Right cardiac atrium (tissue), 5 donors: Measurements from ENCODE around the gene SEC14L6. TPM values are rescaled to one million over a fixed set of nuclear protein-coding genes. Genes with fewer than 3 reads are reported as not detected.

Experiments
- ATAC-seq, 2 donors: fragments of 200-7000 bp; cut with Tn5 transposase; one replicate each; pipeline versions ENCODE4 v1.8.0 to v1.9.1; 2020; ENCODE audit warnings: moderate library complexity in 2 of 2, mild to moderate bottlenecking in 1 of 2
- DNase-seq, 3 donors: peaks; one replicate each; pipeline ENCODE4 v3.0.0-alpha.2; 2020
- H3K27ac ChIP-seq: one replicate; pipeline ENCODE4 v1.5.1; 2013; ENCODE audit warnings: mild to moderate bottlenecking, low read length, control low read depth, moderate library complexity
- H3K27me3 ChIP-seq: one replicate; pipeline ENCODE4 v1.6.1; 2013; ENCODE audit not compliant: control insufficient read depth, insufficient read depth
- H3K4me1 ChIP-seq: one replicate; pipeline ENCODE4 v1.6.1; 2013; ENCODE audit warnings: low read length; ENCODE audit not compliant: control insufficient read depth, insufficient read depth
- H3K4me3 ChIP-seq: one replicate; pipeline ENCODE4 v1.5.1; 2013; ENCODE audit warnings: low read length, control low read depth
- H3K9me3 ChIP-seq: one replicate; pipeline ENCODE4 v1.6.1; 2013; ENCODE audit warnings: low read length; ENCODE audit not compliant: control insufficient read depth
- WGBS: extraction: QIAGEN DNeasy Blood & Tissue Kit; methylation state at CpG from one replicate; pipeline ENCODE4 v1.1.7; 2013; 5-methylcytosine and 5-hydroxymethylcytosine counted together
- intact Hi-C, 4 donors: fragments of 100-400 bp; cut with DNase I; formaldehyde crosslinking; loops; one replicate each; pipeline versions ENCODE4 v1.11.0 to v1.14.0; 2022 to 2023
- polyA plus RNA-seq: library from polyadenylated mRNA; stranded (reverse); fragments of 200-250 nt; gene quantifications from one replicate; pipeline ENCODE4 v1.2.3, GENCODE V29; 2013
- total RNA-seq, 4 donors: library from RNA; stranded (reverse); fragmentation: NEBNext Ultra II Directional; extraction: Animal tissue kit (Norgen Biotek cat#: 25700); gene quantifications; one replicate each; pipeline ENCODE4 v1.2.1, GENCODE V29; 2021
- donor health status: healthy with polysubstance abuse.
- donor health status: DM: no; HTN: yes; CAD: no.
- donor health status: DM: no; HTN: no; CAD: no.
- donor health status: DM: no; HTN: yes; CAD: no; lungs with severe emphysema.
- donor health status: DM: yes; HTN: yes; CAD: no.

Gene SEC14L6
- total and polyA plus RNA-seq, 5 donors, result 0.17 to 0.40 (median 0.21) TPM

DNA sequence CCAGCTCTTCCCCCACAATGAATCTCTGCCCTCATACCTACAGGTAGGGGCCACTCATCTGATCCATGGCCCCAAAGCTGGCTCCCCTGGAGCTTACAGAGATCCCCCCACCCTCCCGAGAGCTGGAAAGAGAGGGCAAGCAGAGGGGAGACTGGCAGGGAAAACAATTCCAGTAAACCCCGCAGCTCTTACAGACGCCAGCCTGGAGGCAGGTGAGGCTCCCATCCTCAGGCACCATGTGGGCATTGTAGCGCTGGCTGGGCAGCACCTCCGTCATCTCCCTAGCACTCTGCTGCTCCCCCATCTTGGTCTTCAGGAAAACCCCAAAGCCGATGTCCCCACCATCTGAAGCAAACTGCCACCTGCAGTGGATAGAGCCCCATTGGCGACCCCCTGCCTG, 55.2 kb downstream of the SEC14L6 start:
- ATAC-seq, result no peak
- no peak for DNase-seq
- intact Hi-C loops, result no loop called here
- 83% methylated on average over 7 of the region's 7 CpGs for WGBS
- no peaks in the 10 kb centered on the region for H3K4me1 ChIP-seq
- H3K27me3 ChIP-seq, result no peaks in the 10 kb centered on the region
- H3K27ac ChIP-seq, result no peak overlapping the region
- H3K4me3 ChIP-seq, result no peak overlapping the region
- no peaks in the 10 kb centered on the region for H3K9me3 ChIP-seq

DNA sequence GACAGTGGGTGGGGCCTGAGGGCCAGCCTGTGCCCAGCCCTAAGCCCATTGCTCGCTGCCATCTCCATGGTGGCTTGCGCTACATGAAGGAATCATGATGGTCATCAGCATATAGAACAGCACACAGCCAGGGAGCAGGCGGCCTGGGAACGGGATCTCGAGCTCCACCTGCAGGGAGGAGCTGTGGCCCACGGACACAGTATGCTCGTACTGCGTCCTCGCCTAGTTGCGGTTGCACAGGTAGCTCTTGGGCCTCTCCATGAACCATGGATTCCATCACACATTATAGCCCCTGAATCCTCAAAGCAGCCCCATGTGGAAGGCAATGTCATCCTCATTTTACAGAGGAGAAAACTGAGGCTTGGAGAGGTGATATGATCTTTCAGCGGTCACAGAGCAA, 56.1 kb downstream of the SEC14L6 start:
- H3K4me3 ChIP-seq, result no peak overlapping the region
- no peaks in the 10 kb centered on the region for H3K9me3 ChIP-seq
- ATAC-seq (no peak), DNase-seq (no peak)
- no peak overlapping the region for H3K27ac ChIP-seq
- H3K4me1 ChIP-seq, result no peaks in the 10 kb centered on the region
- H3K27me3 ChIP-seq, result no peaks in the 10 kb centered on the region
- WGBS, result 59% methylated on average over 11 of the region's 11 CpGs
- intact Hi-C loops, result no loop called here

DNA sequence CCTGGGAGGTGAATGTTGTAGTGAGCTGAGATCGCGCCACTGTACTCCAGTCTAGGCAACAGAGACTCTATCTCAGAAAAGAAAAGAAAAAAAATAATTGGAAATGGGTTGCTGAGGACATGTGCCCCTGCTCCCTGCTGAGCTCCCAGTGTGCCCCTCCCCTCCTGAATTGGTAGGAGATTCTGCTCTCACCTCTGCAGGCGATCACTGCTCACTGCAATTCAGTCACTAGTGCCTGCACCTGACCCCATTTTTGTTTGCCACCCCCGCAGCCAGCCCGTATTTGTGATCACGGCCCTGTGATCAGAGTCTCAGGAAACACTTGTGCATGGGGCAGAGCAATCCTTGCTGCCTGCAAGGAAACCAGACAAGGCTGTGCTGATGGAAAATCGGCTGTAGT, 58.4 kb downstream of the SEC14L6 start:
- no peak for ATAC-seq
- DNase-seq, result no peak
- no peaks in the 10 kb centered on the region for H3K9me3 ChIP-seq
- H3K27me3 ChIP-seq, result no peaks in the 10 kb centered on the region
- 68% methylated on average over 7 of the region's 7 CpGs for WGBS
- no peak overlapping the region for H3K27ac ChIP-seq
- intact Hi-C loops, result loop anchor here in 3 of 4 donors (5.0 to 10.0 kb wide), 4 partner anchors 93 to 383 kb away; partner anchors contain the start of genes OSM (in 1 of the 3) and SEC14L2 (in 1 of the 3)
- H3K4me3 ChIP-seq, result no peak overlapping the region
- no peaks in the 10 kb centered on the region for H3K4me1 ChIP-seq

DNA sequence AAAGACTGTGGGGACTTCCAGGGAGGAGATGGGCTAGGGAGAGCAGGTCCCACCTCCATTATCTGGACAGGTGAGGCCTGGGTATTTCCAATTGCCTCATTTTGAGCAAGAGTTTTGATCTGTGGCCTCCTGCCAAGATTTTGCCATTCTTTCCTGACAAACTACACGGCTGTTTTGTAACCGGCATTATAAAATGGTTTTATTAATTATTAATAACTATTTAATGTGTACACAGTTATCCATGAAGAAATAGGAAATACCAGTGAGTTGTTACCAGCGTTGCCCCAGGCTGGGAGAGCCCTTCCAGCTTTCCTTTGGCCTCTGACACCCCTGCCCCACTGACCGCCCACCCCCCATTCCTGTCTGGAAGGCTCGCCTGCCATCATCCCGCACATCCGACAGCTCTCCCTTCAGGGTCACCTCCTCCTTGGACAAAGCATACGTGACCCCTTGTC, 59.9 kb downstream of the SEC14L6 start:
- Histone ChIP-seq H3K4me1 (no peaks in the 10 kb centered on the region), H3K4me3 (no peak overlapping the region), H3K27me3 (no peaks in the 10 kb centered on the region), H3K9me3 (no peaks in the 10 kb centered on the region), H3K27ac (no peak overlapping the region)
- DNase-seq, result no peak
- ATAC-seq, result no peak
- WGBS, result 68% methylated on average over 8 of the region's 8 CpGs
- intact Hi-C loops, result loop anchor here in 3 of 4 donors (5.0 to 10.0 kb wide), 4 partner anchors 92 to 382 kb away; partner anchors contain the start of genes OSM (in 1 of the 3) and SEC14L2 (in 1 of the 3)

DNA sequence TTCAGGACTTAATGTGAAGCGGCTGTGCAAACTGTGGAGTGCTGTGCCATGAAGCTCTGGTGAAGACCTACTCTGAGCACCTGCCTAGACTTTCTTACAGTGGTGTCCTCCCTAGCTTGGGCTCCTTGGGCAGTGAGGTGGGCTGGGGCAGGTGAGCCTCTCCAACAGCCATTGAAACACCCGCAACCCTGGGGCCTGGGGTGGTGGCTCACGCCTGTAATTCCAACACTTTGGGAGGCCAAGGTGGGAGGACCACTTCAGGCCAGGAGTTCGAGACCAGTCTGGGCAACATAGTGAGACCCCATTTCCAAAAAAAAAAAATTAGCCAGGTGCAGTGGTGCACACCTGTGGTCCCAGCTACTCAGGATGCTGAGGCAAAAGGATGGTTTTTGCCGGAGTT, 60.4 kb downstream of the SEC14L6 start:
- Histone ChIP-seq H3K27ac (no peak overlapping the region), H3K4me1 (no peaks in the 10 kb centered on the region), H3K9me3 (no peaks in the 10 kb centered on the region), H3K4me3 (no peak overlapping the region), H3K27me3 (no peaks in the 10 kb centered on the region)
- WGBS, result 91% methylated on average over 5 of the region's 5 CpGs
- DNase-seq, result no peak
- intact Hi-C loops, result loop anchor here in 3 of 4 donors (5.0 to 10.0 kb wide), 4 partner anchors 91 to 381 kb away; partner anchors contain the start of genes OSM (in 1 of the 3) and SEC14L2 (in 1 of the 3)
- no peak for ATAC-seq

DNA sequence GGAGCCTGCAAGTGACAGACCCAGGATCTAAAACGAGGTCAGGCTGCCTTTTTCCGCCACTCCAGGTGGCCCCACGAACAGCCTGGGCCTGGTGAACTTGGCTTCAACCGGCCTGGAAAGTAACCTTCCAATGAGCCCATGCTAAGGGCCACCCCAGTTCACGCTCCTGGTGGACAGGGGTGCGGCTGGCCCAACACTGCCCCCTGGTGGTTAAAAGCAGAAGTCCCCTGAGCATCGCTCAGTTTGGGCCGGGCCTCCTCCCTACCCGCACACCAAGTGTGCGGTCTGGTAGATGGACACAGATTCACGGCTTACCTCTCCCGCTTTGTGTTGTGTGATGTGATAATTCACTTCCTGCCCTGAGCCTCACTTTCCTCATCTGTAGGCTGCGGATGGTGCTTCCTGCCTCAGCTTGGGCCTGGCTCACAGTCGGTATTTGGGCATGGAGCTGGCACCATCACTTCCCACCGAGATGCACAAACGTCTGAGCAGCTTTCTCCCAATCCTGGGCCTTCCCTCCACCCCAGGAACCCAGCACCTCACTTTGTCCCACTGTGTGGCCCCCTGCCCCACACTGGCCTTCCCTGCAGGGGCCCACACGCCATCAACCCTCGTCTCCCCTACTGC, 61.1 kb downstream of the SEC14L6 start:
- WGBS, result 26% methylated on average over 18 of the region's 18 CpGs
- Histone ChIP-seq H3K9me3 (no peaks in the 10 kb centered on the region), H3K4me3 (no peak overlapping the region), H3K27me3 (no peaks in the 10 kb centered on the region), H3K27ac (no peak overlapping the region), H3K4me1 (no peaks in the 10 kb centered on the region)
- peak; percentile 56 to 81 (median 76) for DNase-seq
- peak; percentile 86 to 91 for ATAC-seq
- intact Hi-C loops, result loop anchor here in 3 of 4 donors (5.0 to 10.0 kb wide), 4 partner anchors 91 to 381 kb away; partner anchors contain the start of genes OSM (in 1 of the 3) and SEC14L2 (in 1 of the 3)

DNA sequence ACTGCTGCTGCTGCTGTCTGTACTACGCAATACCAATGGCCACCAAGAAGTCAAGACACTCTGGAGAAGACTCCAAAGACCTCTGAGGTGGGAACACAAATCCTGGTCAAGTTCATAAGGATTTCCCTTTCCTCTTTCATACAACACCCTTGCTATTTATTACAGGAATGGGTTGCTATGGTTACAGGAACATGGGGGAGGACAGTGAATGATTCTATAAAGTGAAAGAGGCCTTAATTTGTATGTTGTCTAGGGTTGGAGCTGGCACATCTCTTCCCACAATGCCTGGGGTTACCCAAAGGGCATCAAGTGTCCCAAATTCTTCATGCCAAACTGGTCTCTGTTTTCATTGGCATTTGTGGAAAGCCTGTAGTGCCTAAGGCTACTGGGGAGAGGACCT, 63.4 kb downstream of the SEC14L6 start:
- intact Hi-C loops, result loop anchor here in 3 of 4 donors (5.0 to 10.0 kb wide), 4 partner anchors 86 to 378 kb away; partner anchors contain the start of genes SEC14L2 (in 2 of the 3) and OSM (in 1 of the 3)
- Histone ChIP-seq H3K4me3 (no peak overlapping the region), H3K4me1 (no peaks in the 10 kb centered on the region), H3K27ac (no peak overlapping the region), H3K27me3 (no peaks in the 10 kb centered on the region), H3K9me3 (no peaks in the 10 kb centered on the region)
- WGBS, result 79% methylated on average over 1 of the region's 1 CpG
- DNase-seq (no peak), ATAC-seq (no peak)

DNA sequence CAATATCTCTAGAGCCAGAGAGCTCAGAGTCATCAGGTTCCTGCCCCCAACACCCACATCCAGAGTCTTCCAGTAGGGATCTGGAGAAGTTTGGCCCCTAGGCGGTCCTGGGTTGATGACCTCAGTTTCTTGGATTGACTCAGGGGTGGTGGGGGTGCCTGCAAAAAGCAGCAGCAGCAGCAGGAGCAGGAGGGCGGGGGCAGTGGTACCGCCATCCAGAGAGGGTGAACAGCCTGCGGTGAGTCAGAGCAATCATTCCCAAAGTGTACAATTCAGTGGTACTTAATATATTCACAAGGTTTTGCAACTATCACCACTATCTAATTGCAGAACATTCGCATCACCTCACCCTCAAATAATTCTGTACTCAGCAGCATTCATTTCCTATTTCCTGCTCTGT, 64.8 kb downstream of the SEC14L6 start:
- no peak for ATAC-seq
- 84% methylated on average over 5 of the region's 5 CpGs for WGBS
- H3K4me1 ChIP-seq, result no peaks in the 10 kb centered on the region
- H3K27ac ChIP-seq, result no peak overlapping the region
- no peak overlapping the region for H3K4me3 ChIP-seq
- no peaks in the 10 kb centered on the region for H3K9me3 ChIP-seq
- no peaks in the 10 kb centered on the region for H3K27me3 ChIP-seq
- intact Hi-C loops, result loop anchor here in 3 of 4 donors (5.0 to 10.0 kb wide), 4 partner anchors 84 to 377 kb away; partner anchors contain the start of genes SEC14L2 (in 2 of the 3) and OSM (in 1 of the 3)
- DNase-seq, result no peak

DNA sequence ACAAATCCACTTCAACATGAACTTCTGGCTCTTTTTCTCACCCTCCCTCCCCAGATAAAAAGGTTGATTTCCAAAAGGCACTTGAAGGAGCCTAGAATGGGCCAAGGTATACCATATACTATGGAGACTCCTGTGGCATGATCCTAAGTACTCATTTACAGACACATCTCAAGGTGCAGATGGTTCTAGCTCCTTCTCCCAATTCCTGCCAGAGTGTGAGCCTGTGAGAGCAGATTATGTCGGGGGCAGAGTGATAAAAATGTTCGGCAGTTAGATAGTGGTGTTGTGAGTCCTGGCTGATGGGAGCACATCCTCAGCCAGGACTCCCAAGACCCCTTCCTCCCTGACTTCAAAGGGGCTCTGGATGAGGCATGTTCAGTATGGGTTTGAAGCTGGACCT, 66.6 kb downstream of the SEC14L6 start:
- ATAC-seq (no peak), DNase-seq (no peak)
- H3K4me3 ChIP-seq, result no peak overlapping the region
- no peak overlapping the region for H3K27ac ChIP-seq
- no peaks in the 10 kb centered on the region for H3K9me3 ChIP-seq
- 28% methylated on average over 2 of the region's 2 CpGs for WGBS
- intact Hi-C loops, result loop anchor here in 3 of 4 donors (5.0 to 10.0 kb wide), 4 partner anchors 83 to 375 kb away; partner anchors contain the start of genes SEC14L2 (in 2 of the 3) and OSM (in 1 of the 3)
- H3K27me3 ChIP-seq, result no peaks in the 10 kb centered on the region
- no peaks in the 10 kb centered on the region for H3K4me1 ChIP-seq

DNA sequence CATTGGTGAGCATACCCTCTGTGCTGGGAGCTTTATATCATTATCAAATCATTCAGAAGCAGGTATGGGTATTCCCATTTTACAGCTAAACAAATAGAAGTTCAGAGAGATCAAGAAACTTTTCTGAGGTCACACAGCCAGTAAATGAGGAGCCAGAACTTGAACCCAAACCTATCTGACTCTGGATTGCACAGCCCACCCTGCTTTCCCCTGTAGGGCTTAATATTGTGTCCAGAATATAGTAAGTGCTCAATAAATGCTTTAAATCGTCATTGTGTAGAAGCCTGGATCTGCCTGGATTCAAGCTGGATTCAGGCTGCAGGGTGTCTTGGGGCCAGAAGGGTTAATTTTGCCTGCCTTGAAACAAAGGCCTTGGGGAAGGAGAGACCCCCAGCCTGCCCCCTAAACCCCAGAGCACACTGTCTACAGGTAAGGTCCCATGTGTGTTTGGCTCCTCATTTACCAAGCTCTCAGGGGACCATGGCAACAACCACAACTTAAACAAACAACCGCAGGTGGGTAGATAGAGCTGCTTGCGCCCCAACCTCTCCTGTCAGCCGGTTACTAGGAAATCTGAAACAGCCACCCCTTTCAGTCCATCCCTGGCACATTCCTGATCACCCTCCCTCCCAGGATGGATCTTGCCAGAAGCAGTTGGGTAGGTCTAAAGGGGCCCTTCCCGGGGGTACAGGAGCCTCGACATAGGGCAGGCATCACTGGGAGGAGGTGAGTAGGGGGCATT, 71.7 kb downstream of the SEC14L6 start:
- Histone ChIP-seq H3K9me3 (no peaks in the 10 kb centered on the region), H3K4me1 (no peaks in the 10 kb centered on the region), H3K27ac (no peak overlapping the region), H3K27me3 (no peaks in the 10 kb centered on the region), H3K4me3 (no peak overlapping the region)
- 50% methylated on average over 6 of the region's 6 CpGs for WGBS
- ATAC-seq (no peak), DNase-seq (no peak)
- intact Hi-C loops, result no loop called here

DNA sequence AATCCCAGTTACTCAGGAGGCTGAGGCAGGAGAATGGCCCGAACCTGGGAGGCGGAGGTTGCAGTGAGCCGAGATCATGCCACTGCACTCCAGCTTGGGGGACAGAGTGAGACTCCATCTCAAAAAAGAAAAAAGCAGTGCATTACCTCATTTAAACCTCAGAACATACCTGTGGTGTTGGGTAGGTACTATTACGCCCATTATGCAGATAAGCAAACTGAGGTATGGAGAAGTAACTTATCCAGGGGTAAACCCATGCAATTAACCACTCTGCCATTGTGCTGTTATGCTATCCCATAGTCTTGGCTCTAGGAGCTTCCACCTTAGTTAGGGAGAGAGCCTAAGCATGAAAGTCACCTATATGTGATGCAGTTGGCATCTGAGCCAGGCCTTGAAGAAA, 72.4 kb downstream of the SEC14L6 start:
- Histone ChIP-seq H3K27me3 (no peaks in the 10 kb centered on the region), H3K4me1 (no peaks in the 10 kb centered on the region)
- WGBS, result 93% methylated on average over 4 of the region's 4 CpGs

More for the DNA sequence above, 72.4 kb downstream of the SEC14L6 start:
- no peak for DNase-seq
- intact Hi-C loops, result no loop called here
- no peaks in the 10 kb centered on the region for H3K9me3 ChIP-seq
- ATAC-seq, result no peak
- H3K4me3 ChIP-seq, result no peak overlapping the region
- no peak overlapping the region for H3K27ac ChIP-seq
